GM19025 (cell line): ENCODE measurements around the gene USP15.

Source experiments
- ATAC-seq: cut with Tn5 transposase; IDR thresholded peaks from one replicate; pipeline ENCODE4 v1.9.1; 2021; ENCODE audit warnings: mild to moderate bottlenecking, low read depth, moderate library complexity; ENCODE audit not compliant: unreplicated experiment

The USP15 gene

DNA sequence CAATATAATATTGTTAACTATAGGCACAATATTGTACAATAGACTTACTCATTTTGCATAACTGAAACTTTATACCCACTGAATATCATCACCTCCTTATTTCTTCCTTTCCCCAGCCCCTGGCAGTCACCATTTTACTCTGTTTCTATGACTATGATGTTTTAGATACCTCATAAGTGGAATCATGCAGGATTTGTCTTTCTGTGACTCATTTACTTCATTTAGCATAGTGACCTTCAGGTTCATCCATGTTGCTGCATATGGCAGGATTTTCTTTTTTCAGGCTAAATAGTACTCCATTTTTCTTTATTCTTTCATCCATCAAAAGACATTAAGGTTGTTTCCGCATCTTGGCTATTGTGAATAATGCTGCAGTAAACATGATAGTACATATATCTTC, 18.9 kb downstream of the USP15 start:
- no peak for ATAC-seq

DNA sequence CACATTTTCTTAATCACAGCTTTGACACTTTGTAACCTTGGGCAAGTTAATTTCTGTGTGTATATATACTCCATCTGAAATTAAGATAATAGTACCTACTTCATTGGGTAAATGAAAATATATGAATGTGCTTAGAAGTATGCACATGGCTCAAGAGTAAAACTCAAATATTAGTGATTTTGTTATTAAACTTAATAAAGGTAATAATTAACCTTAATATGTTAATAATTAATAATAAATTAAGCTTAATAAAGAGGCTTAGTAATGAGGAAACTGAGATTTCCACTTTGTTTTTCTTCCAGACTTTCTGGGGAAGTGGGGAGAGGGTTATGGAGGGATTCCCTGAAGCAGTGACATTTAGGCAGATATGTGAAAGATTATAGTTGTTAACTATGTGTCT, 19.8 kb downstream of the USP15 start:
- ATAC-seq: no peak

GRCh38 chr12:62282057-62282774, 22.0 kb downstream of the USP15 start:
- ATAC-seq: no peak

GRCh38 chr12:62284749-62285148, 24.5 kb downstream of the USP15 start:
- no peak for ATAC-seq

- no peak for ATAC-seq
These were observed 25.1 kb downstream of the USP15 start for GRCh38 chr12:62285284-62285683.

- no peak for ATAC-seq
These were observed 28.1 kb downstream of the USP15 start for GRCh38 chr12:62288328-62288727.

DNA sequence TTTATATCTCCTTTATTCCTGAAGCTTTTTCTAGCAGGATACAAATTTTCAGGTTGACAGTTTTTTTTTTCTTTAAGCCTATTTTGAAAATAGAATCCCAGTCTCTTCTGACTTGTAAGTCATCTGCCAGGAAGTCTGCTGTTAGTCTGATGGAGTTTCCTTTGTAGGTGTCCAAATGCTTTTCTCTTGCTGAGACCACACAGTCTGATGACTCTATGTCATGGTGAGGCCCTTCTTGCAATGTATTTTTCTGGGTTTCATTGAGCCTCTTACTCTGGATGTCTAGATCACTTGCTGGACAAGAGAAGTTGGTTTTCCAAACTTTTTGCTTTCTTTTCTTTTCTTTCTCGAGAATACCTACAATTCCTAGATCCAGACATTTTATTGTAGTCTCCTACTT, 30.6 kb downstream of the USP15 start:
- ATAC-seq: no peak

- no peak for ATAC-seq
These were observed 31.9 kb downstream of the USP15 start for GRCh38 chr12:62291864-62292760.

DNA sequence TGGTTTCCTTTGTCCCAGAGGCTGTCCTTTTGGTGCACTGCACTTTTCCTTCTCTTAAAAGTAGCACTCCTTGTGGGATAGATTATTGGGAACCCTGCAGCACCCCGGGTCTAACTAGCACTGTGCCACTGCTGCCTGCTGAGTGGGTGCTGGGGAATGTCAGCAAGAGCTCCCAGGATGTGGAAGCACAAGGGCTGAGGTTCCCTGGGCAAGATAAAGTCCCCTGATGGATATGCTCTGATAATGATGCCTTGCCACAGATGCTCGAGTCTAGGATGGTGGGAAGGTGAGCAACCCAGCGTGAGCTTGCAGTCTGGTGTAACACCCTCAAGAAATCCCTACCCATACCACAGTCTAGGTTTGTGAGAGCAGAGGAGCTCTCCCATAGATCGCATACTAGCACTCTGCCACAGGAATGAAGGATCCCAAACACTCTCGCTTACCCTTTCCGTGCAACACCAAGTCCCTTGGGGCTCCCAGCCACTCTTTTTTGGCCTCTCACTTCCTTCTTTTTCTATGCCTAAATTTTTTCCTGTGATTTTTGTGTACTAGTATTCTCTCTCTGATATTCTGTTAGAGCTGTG, 32.6 kb downstream of the USP15 start:
- ATAC-seq: no peak

- ATAC-seq: no peak
These were observed 34.2 kb downstream of the USP15 start for GRCh38 chr12:62294378-62294777.

- ATAC-seq: no peak
These were observed 35.8 kb downstream of the USP15 start for GRCh38 chr12:62296001-62296400.

GRCh38 chr12:62297321-62297720, 37.1 kb downstream of the USP15 start:
- no peak for ATAC-seq

GRCh38 chr12:62299617-62300016, 39.4 kb downstream of the USP15 start:
- ATAC-seq: no peak

DNA sequence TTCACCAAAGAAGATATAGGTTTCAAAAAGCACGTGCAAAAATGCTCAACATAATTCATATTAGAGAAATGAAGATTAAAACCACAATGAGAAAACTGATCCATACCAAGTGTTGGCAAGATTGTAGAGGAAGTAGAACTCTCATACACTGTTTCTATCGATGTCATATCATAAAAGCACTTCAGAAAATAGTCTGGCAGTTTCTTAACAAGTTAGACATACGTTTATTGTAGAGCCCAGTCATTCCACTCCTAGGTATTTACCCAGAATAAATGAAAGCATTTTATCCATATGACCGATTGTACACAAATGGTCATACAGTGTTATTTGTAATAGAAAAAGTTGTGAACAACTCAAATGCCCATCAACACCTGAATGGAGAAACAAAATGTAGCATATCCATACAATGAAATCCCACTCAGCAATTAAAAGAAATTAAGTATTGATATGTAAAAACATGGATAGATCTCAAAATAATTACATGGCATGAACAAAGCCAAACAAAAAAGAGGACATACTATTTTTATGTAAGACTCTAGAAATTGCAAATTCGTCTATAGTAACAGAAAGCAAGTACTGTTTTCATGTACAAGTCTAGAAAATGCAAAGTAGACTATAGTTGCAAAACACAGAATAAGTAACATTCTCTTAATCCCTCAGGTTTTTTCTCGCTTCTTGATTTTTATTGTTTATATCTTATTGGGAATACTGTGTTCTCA, 41.0 kb downstream of the USP15 start:
- no peak for ATAC-seq

- ATAC-seq: no peak
These were observed 41.6 kb downstream of the USP15 start for GRCh38 chr12:62301799-62302133.

DNA sequence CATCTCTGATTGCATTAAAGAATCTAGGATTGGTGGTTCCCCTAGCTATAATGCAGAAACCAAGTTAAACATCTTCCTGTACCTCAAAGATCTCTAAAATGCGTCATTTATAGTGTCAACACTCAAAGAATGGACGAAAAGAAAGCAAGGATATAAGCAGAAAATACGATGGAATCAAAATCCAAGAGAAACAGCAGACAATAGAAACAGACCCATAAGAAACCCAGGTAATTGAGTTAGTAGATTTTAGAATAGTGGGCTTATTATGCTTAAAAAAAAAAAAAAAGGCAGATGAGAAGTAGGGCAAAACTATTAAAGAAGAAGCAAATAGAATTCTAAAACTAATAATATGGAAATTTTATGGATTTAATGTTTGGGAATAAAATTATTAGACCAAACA, 44.4 kb downstream of the USP15 start:
- ATAC-seq: no peak

GRCh38 chr12:62305778-62306177, 45.6 kb downstream of the USP15 start:
- no peak for ATAC-seq

GRCh38 chr12:62306569-62307530, 46.6 kb downstream of the USP15 start:
- ATAC-seq: no peak

- ATAC-seq: no peak
These were observed 48.0 kb downstream of the USP15 start for GRCh38 chr12:62308201-62308600.
